MM.1S (cell line): Measurements from ENCODE around the gene DCTN4.

ENCODE experiments used
- CTCF ChIP-seq: fragments of 300-600 bp; sonication (generic); IDR thresholded peaks from 2 replicates; pipeline ENCODE4 v1.5.1; 2016; ENCODE audit warnings: antibody characterized with exemption, low read length, mixed read lengths
- EZH2phosphoT487 ChIP-seq: fragments of 300-600 bp; sonication (generic); IDR thresholded peaks from 2 replicates; pipeline ENCODE4 v1.6.1; 2018; ENCODE audit warnings: antibody characterized with exemption, low read length

DNA sequence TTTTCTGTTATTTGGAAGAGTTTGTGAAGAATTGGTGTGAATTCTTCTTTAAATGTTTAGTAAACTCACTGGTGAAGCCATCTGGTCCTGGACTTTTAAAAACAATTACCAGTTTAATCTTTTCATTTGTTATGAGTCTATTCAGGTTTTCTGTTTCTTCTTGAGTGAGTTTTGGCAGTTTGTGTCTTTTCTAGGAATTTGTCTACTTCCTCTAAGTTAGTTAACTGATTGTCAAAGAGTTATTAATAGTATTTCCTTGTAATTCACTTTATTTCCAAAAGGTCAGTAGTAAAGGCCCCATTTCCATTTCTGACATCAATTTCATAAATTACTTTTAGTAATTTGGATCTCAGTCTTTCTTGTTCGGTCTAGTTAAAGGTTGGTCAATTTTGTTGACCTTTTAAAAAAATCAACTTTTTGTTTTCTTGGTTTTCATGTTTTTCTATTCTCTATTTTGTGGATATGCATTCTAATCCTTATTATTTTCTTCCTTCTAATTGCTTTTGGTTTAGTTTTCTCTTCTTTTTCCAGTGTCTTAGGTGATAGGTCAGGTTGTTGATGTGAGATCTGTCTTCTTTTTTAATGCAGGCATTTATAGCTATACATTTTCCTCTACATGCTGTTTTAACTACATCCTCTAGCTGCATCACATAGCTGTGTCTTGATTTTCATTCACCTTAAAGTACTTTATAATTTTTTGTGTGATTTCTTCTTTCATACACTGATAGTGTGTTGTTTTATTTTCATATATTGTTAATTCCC, 12.4 kb upstream of the DCTN4 start:
- TF ChIP-seq CTCF = no peak
- no peak for TF ChIP-seq EZH2phosphoT487
